Epithelial cell of proximal tubule (primary cell): ENCODE results near the gene CCDC194. TPM values are rescaled to one million over a fixed set of nuclear protein-coding genes. Genes with fewer than 3 reads are reported as not detected.

Experiments
- DNase-seq: peaks from one replicate; pipeline ENCODE4 v3.0.0-alpha.2; 2011; ENCODE audit warnings: low read depth
- H3K4me3 ChIP-seq: 2 replicates; pipeline ENCODE4 v1.5.1; 2011; ENCODE audit warnings: low read depth, mild to moderate bottlenecking, low read length
- CTCF ChIP-seq: conservative IDR thresholded peaks from 2 replicates; pipeline ENCODE4 v1.5.1; 2012; ENCODE audit warnings: low read depth, mild to moderate bottlenecking, low read length
- total RNA-seq: library from RNA; depleted of rRNA; stranded (reverse); fragments of >200 nt; gene quantifications from 2 replicates; pipeline ENCODE4 v1.2.3, GENCODE V29; 2015

Gene CCDC194
- total RNA-seq, 1 donor from 2014 or later, result not detected

DNA sequence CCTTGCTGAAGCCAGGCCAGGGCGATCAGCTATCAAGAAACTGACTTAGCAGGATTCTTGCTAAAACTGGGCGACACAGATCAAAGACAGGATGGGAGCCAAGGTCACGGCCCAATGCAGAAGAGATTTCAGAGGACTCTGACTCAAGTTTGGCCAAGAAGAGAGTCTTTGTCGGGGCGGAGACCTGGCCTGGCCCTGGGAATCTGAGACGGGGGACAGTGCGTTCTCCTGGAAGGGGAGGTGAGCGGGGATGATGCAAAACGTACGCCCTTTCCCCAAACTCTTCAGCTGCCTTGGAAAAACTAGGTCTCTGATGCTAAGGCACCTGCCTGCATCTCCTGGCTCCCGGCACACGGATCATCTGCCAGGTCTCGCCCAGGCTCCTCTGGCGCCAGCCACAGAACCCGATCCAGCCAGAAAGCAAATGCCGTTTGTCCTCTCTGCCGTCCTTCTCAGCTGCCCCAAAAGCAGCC, 35.7 kb upstream of the CCDC194 start:
- DNase-seq, result no peak
- no peak for TF ChIP-seq CTCF

GRCh38 chr19:17424743-17425365, 30.9 kb upstream of the CCDC194 start:
- no peak overlapping the region for H3K4me3 ChIP-seq
- no peak for DNase-seq
- peak; percentile 49 for TF ChIP-seq CTCF

More for the DNA sequence above, 35.7 kb upstream of the CCDC194 start:
- H3K4me3 ChIP-seq, result no peak overlapping the region

DNA sequence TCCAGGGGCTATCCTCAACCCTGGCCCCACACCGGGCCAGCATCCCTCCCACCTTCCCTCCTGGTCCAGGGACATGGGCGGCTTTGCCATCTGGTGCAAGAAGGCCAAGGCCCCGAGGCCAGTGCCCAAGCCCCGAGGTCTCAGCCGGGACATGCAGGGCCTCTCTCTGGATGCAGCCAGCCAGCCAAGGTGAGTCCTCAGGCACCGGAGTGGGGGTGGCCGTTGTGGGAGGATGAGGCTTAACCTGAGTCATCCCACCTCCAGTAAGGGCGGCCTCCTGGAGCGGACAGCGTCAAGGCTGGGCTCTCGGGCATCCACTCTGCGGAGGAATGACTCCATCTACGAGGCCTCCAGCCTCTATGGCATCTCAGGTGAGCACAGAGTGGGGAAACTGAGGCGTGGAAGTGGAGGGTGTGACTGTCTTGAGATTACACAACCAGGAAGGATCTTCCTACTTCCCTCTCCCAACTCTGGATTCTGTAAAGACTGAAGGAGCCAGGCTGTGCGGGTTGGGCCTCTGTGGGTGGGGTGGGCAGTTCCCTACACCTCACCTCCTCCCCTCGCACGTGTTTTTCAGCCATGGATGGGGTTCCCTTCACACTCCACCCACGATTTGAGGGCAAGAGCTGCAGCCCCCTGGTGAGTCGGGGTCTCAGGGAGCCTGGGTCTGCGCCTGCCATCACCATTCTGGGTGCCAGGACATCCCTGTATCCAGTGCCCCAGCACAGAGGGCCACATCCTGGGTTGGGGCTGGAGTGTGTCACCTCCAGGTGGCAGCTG, 29.6 kb upstream of the CCDC194 start:
- no peak for TF ChIP-seq CTCF
- H3K4me3 ChIP-seq, result no peak overlapping the region
- no peak for DNase-seq

DNA sequence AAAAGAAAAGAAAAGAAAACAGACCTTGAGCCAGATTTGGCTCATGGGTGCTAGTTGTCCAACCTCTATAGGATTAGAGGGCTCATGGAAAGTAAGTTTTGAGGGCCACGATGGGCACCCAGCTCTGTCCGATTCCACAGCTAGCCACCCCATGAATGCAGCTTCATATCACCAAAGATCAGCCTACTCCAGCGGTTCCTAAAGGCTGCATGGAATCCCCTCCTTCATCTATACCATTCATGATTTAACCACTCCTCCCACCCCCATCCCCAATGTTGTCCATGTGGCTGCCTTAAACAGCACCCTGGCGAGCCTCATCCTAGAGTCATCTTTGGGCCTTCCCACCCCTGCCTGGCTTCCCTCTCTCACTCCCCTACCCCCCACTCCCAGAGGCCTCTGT, 27.9 kb upstream of the CCDC194 start:
- DNase-seq, result no peak
- TF ChIP-seq CTCF, result no peak
- H3K4me3 ChIP-seq, result no peak overlapping the region

- DNase-seq, result no peak
- peak overlapping the region; percentile 94 for H3K4me3 ChIP-seq
- peak; percentile 14 for TF ChIP-seq CTCF
These were observed 26.5 kb upstream of the CCDC194 start for GRCh38 chr19:17420475-17420924.

GRCh38 chr19:17419621-17420474, 25.9 kb upstream of the CCDC194 start, which contains the start of gene MVB12A:
Gene MVB12A, plus strand, starts transcription at chr19:17420047. Its CDS starts 89 bp downstream, at chr19:17420136.
- no peak for TF ChIP-seq CTCF
- peak within 1 kb of the TSS; percentile 94 for H3K4me3 ChIP-seq
- peak; percentile 89 for DNase-seq
